Subcutaneous preadipocyte (primary cell): Measurements from ENCODE around the gene XAF1. TPM values are rescaled to one million over a fixed set of nuclear protein-coding genes. Genes with fewer than 3 reads are reported as not detected.

ENCODE experiments used
- small RNA-seq: library from RNA; depleted of rRNA; stranded (forward); fragments of <200 nt; gene quantifications from one replicate; pipeline ENCODE3, GENCODE V24; 2012
- total RNA-seq: library from RNA; depleted of rRNA; stranded (reverse); fragments of >200 nt; gene quantifications from 2 replicates; pipeline ENCODE4 v1.2.3, GENCODE V29; 2012

Gene XAF1, protein sequence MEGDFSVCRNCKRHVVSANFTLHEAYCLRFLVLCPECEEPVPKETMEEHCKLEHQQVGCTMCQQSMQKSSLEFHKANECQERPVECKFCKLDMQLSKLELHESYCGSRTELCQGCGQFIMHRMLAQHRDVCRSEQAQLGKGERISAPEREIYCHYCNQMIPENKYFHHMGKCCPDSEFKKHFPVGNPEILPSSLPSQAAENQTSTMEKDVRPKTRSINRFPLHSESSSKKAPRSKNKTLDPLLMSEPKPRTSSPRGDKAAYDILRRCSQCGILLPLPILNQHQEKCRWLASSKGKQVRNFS
- 4.3 and 12.1 TPM in 2 replicates for total RNA-seq

GRCh38 chr17:6755731-6756184 lies at the start of gene XAF1:
Gene XAF1, plus strand, starts transcription at chr17:6756046. Its CDS starts 33 bp downstream, at chr17:6756079.

GRCh38 chr17:6713130-6713917 lies 42.5 kb upstream of the XAF1 start, which contains the start of gene SLC13A5:
Gene SLC13A5, minus strand, starts transcription at chr17:6713369. Its CDS starts 36 bp downstream, at chr17:6713333.

GRCh38 chr17:6775871-6776405 lies 20.1 kb downstream of the XAF1 start, which contains the start of gene FBXO39:
Gene FBXO39, plus strand, starts transcription at chr17:6776215. Its CDS starts 3,654 bp downstream, at chr17:6779869.

Small RNA genes lying within 50 kb of the gene (small RNA-seq; reads per million reads assigned to genes)
- gene AC004706.2: not detected

Other genes with a start within 250 kb of the XAF1 start
- gene PITPNM3, start 199.5 kb upstream of the XAF1 start, total RNA-seq: 0.37 and 0.78 TPM in 2 replicates
- 19.8 and 20.3 TPM in 2 replicates for gene KIAA0753, start 115.3 kb upstream of the XAF1 start, total RNA-seq
- 75.7 and 109 TPM in 2 replicates for gene TXNDC17, start 115.0 kb upstream of the XAF1 start, total RNA-seq
- gene MED31, start 104.4 kb upstream of the XAF1 start, total RNA-seq: 6.6 and 9.8 TPM in 2 replicates
- 0.37 and 0.39 TPM in 2 replicates for gene C17orf100, start 104.3 kb upstream of the XAF1 start, total RNA-seq
- gene SLC13A5, start 42.7 kb upstream of the XAF1 start, total RNA-seq: not detected in 2 replicates
- gene FBXO39, start 20.2 kb downstream of the XAF1 start, total RNA-seq: under 0.01 TPM in 1 of 2 replicates, not detected in the other
- gene TEKT1, start 75.7 kb downstream of the XAF1 start, total RNA-seq: not detected in 2 replicates
- not detected in 2 replicates for gene ALOX12, start 240.0 kb downstream of the XAF1 start, total RNA-seq